Putamen (tissue), 1 donor: ENCODE data around the gene PALLD.

Experiments used
- DNase-seq: peaks from one replicate; pipeline ENCODE4 v3.0.0-alpha.2; 2016; ENCODE audit warnings: low spot score

The PALLD gene

DNA sequence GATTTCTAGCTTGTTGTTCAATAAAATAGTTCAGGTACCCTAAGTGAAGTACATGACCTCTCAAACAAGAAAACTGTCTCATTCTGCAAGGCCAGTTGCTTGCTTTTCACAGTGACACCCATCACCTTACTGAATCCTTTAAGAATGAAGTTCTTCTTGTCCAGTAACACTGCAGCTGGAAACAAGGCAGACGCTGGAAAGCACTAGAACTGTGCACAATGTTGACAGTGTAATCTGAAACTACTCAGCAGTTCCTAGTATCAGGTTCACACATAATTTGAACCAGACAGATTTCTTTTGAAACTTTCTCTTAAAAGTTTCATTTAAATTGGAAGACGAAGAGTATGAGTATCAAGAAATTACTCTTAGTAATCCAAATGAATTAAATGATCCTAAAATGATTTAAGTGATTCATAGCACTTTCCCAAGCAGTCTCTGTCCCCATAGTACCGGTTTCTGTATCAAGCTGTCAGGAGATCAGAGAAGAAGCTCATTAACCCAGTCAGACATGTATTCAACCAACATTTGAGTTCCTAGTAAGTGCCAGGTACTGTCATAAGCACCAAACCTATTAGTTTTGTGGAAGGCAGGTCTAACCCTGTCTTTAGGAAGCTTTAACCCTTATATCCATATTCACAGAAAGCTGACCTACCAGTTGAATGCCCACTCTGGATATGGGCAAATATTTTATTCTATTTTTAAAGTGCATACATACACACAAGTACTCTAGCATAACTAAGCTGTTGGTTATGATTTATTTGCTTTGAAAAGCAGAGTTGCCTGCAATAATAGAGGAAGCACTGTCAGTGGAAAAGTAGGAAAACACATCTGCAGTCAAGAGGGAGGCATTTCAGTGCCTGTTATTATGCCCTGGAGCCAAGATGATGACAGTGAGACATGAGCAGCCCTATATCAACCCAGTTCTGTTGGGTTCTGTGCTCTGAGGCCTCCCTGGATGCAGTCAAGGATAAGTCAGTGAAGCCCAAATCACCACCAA lies 63.6 kb downstream of the PALLD start:
- DNase-seq = no peak

DNA sequence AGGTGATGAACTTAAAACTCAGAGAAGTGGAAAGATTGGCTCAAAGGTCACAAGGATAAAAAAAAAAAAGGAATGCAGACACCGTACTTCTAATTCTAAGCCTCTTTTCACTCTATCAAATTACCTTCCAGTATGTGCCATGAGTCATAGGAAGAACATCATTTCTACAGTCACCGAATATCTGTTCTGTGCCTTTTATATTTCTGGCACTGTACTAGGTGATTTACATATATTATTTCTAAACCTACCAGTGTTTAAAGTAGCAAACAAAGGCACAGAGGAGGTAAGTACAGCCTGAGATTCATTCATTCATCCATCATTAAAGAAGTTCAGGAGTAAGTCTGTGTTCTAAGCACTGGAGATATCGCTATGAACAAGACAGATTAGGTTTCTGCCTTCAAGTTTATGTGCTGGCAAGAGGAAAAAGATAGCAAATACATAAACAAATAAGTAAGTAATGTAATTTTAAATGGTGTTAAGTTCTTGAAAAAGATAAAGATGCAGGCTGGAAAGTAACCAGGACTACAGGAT lies 65.3 kb downstream of the PALLD start:
- DNase-seq = no peak

DNA sequence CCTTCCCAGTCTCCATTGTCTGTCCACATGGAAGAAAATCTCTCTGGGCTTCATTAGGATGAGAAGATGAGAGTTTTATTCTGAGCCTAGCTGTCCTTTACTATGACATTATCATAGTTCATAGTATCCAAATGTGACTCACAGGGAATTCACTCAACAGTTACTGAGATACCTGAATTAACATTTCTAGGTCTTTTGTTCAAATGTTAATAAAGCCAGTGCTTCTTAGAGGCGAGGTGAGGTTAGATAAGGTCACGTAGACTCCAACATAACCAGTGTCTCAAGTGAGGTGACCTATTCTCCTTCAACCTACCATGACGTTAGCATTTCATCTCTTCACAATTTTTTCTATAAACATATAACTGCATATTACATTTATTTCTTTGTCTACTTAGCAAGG lies 67.2 kb downstream of the PALLD start:
- DNase-seq = no peak

DNA sequence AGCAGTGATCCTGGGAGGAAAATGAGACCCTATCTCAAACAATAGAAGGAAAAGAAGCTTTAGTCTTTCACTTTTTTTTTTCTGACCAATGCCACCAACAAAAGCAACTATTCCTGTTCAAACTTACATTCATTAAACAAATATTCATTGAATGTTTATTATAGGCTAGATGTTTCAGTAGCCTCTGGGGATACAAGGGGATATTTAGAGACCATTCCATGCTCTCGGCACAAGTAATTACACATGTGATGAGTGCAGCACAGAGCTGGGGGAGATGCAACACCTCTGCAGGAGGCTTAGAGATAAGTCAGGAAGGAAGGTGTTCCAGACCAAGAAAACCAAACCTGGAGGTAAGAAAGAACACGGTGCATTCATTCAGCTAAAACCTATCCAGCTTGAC lies 68.3 kb downstream of the PALLD start:
- DNase-seq = no peak

DNA sequence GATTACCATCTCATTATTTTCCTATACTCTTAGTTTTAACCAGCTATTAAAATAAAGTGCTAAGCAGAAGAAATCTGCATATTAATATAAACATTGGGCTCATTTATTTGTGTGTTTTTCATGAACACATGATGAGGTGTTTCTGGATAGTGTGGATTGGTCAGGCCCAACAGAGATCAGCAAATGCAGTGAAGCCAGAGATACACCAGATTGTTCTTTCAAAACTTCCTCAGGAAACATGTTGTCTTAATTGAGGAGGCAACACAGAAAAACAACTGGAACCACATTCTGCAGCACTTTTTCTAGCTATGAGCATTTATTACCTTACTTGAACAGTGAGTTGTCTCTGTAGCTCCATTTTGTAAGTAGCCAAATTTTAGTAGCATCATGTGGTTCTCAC lies 69.9 kb downstream of the PALLD start:
- DNase-seq = no peak

DNA sequence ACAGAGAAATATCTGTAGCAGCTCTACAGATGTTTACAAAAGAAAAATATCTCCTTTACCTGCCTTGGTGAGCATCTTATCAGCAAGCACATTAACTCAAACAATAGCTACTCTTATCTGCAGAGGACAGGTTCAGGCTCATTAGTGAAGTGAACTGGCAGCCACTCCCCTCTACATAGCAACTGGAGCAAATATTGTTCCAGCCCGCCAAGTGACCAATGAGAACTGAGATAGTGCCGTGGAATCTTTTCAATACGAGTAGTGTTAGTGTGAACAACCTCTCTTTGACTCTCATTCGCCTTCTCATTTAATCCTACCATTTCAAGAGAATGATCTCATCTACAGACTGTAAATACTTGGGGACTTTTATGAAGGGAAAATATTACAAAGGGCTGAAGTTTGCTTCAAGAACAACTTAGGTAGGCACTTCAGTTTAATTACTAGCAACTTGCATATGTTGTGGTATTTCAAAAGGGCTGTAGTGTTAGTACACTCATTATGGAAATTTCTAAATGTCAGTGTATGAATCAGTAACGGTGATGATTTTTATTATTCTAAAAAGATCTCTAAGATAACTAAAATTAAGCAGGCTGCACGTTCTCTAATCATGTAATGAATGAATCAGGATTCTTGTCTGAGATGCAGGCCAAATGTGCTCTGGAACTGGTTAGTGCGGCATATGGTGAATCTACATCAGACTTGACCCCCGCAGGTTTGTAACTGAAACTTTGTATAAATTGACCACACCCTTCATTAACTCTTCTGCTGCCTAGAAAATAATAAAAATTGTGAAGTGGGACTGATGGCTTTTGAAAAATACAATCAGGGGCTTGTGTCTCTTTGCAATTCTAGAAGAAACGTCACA lies 72.4 kb downstream of the PALLD start:
- no peak for DNase-seq

- DNase-seq = no peak
Observed at GRCh38 chr4:168569931-168570276, 73.1 kb downstream of the PALLD start.

- DNase-seq = no peak
Observed at GRCh38 chr4:168570466-168570865, 73.6 kb downstream of the PALLD start.

DNA sequence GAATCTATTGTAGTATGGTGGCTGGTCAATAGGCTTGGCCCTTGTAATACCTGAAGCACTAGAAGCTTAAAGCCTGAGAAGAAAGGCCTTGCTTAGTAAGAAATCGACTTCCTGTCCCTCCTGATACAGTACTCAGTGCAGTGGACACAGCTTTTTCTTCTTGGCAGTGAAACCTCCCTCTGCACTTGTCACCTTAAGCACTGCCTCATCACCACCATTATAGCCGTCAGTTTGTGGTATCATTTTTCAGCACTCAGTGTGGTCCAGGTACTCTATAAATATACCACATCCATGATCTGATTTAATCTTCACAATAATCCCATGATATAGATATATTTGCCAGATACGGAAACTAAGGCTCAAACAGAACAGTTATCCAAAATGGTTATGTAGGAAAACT lies 75.2 kb downstream of the PALLD start:
- no peak for DNase-seq

DNA sequence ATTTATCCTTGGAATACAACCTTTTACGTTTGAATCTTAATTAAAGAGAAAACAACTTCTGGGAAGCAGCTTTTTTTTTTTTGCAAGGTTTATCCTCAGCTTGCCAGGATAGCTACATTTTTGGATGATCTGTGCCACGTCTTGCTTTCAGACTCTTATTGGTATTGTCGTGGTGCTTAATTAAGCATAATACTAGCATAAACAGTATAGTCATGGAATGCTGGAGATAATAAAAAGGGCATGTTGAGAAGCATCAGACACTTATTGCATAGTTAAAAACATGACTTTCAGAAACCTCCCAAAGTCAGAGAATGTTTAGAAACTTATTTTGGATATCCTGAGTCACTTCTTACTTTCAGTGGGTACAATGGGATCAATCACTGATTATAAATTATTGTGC lies 77.0 kb downstream of the PALLD start:
- DNase-seq = no peak

- no peak for DNase-seq
Observed at GRCh38 chr4:168574581-168575295, 77.9 kb downstream of the PALLD start.

DNA sequence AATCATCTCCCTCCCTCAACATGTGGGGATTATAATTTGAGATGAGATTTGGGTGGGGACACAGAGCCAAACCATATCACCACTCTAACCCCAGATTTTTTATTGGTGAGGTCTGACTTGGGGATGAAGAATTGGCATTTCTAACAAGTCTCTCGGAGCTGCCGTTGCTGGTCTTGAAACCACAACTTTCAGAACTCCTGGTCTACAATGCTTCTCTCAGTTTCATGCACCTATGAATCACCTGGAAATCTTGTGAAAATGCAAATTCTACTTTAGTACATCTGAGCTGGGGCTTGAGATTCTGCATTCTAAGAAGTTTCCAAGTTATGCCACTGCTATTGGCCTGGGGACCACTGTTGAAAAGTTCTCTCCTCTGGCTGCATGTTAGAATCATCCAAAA lies 78.6 kb downstream of the PALLD start:
- no peak for DNase-seq

GRCh38 chr4:168577624-168578023 lies 80.8 kb downstream of the PALLD start:
- no peak for DNase-seq

GRCh38 chr4:168580228-168580627 lies 83.4 kb downstream of the PALLD start:
- no peak for DNase-seq

DNA sequence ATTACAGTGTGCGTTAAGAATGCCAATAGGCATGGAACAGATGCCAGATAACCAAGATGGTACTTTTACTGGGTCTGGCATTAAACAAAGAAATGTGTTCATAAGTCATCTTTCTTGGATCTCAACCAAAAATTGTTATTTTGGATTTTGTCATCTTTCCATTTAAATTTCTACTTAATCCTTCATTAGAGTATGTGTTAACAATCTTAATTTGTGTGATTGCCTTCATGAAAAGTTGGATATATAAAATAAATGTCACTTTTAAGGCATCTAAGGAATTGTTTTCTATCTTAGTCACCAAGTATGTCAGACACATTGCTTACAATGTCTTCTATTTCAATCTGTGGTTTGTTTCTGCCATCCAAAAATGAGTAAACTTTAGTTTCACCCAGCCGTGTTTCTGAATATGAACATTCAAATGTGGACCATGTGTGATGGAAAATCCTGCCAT lies 87.5 kb downstream of the PALLD start:
- no peak for DNase-seq

GRCh38 chr4:168585168-168586091 lies 88.6 kb downstream of the PALLD start:
- DNase-seq = no peak

DNA sequence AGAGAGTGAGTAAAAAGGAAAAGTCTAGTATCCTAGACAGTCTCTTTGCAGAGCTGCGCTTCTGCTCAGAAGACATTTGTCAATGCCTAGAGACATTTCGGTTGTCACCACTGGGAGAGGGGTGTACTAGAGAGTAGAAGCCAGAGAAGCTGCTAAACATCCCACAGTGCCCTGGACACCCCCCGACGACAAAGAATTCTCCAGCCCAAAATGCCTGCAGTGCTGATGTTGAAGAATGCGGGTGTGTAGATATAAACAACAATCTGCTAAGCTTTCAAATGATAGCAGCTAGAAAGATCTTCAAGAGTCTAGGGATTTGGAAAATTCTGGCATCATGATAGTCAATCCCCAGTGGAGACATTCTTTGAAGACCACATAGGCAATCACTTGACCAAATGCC lies 90.1 kb downstream of the PALLD start:
- no peak for DNase-seq

DNA sequence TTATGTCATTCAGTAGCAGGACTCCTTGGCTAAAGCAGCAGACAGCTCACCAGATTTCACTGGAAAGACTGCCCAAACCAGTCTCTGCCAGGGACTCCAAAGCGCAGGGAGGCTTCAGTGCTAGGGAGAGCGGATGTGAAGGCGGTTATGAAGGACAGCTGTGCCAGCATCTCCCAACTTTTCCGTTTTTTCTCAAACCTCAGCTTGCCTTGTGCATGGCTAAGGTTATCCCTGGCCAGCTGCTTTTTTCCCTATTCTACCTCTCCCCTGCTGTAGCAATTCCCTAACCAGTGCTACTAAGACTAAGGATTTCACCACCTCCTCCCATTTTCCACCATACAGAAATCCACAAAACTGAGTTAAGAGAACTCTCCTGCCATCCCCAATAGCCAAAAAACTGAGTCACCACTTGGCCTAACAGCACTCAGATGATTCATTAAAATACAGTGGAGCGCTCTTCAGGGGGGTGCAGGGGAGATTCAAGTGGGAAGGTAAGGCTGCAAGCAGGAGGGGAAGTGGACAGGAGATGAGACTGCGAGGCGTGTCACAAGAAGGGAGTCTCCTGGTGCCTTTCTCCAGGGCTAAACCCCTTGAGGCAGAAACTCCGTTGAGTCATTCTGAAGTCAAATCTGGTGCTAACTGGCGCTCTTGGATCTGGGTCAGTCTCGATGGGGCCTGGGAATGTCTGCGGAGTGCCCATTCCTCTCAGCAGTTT lies 90.7 kb downstream of the PALLD start:
- no peak for DNase-seq

DNA sequence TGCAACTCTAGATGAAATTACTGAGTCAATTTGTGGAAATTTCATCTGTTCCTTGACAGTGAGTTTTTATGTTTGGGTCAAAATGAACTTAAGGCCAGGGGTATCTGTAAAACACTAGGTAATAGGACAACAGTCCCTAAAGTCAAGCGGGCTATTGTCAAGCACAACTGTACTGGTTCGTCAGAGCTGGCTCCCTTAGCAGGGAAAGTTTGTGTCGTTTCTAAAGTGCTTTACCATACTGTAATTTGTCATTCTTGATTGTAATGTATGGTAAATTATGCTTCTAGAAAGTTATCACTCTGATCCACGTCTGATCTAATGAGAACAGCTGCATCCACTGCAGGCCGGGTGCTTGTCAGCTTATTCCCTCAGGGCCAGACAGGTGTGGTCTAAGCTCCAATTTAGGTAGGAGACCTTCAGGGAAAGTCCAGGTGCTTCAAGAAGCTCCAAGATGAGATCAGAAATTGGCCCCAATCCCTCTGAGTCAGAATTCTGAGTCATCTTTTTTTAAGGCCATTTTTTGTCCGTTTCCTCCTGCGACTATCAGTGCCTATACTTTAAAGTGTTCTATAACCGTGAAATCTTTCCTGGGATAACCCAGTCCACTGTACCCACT lies 92.2 kb downstream of the PALLD start:
- no peak for DNase-seq

- no peak for DNase-seq
Observed at GRCh38 chr4:168592676-168593075, 95.8 kb downstream of the PALLD start.
